HEK293 (cell line): ENCODE data around the gene UTP11.

Experiments used
- ZBTB17 ChIP-seq: fragments of 450-650 bp; formaldehyde crosslinking; IDR thresholded peaks from 2 replicates; pipeline ENCODE4 v1.5.1; 2016; ENCODE audit warnings: missing biosample characterization, missing genetic modification characterization
- ZNF140 ChIP-seq: fragments of 450-650 bp; formaldehyde crosslinking; IDR thresholded peaks from 2 replicates; pipeline ENCODE4 v1.5.1; 2016; ENCODE audit warnings: missing biosample characterization, missing genetic modification characterization
- ZNF274 ChIP-seq, 2 experiments: fragments of 200-500 bp in 1 of 2; fragments of 450-650 bp in 1 of 2; sonication (Bioruptor generic) in 1 of 2; formaldehyde crosslinking in 1 of 2; IDR thresholded peaks; 2 replicates each; pipeline versions ENCODE4 v1.5.1 to v1.6.1; 2014 to 2016; ENCODE audit warnings: borderline replicate concordance in 1 of 2, inconsistent platforms in 1 of 2, low read length in 1 of 2, missing biosample characterization in 1 of 2, missing genetic modification characterization in 1 of 2
- ZNF654 ChIP-seq: fragments of 450-650 bp; formaldehyde crosslinking; IDR thresholded peaks from 2 replicates; pipeline ENCODE4 v1.5.1; 2016; ENCODE audit warnings: low read depth, missing biosample characterization, missing genetic modification characterization
- TF ChIP-seq, protein P1 (sequence below): fragments of 450-650 bp; formaldehyde crosslinking; IDR thresholded peaks from 2 replicates; pipeline ENCODE4 v1.5.1; 2016; ENCODE audit warnings: missing biosample characterization, missing genetic modification characterization
- TF ChIP-seq, protein P2 (sequence below): fragments of 450-650 bp; formaldehyde crosslinking; IDR thresholded peaks from 2 replicates; pipeline ENCODE4 v1.5.1; 2016; ENCODE audit warnings: missing biosample characterization, missing genetic modification characterization
- TF ChIP-seq, protein P3 (sequence below): fragments of 450-650 bp; formaldehyde crosslinking; IDR thresholded peaks from 2 replicates; pipeline ENCODE4 v1.5.1; 2016; ENCODE audit warnings: missing biosample characterization, missing genetic modification characterization, low read depth
- TF ChIP-seq, protein P4 (sequence below): fragments of 450-650 bp; formaldehyde crosslinking; IDR thresholded peaks from 2 replicates; pipeline ENCODE4 v1.5.1; 2017; ENCODE audit warnings: missing biosample characterization, missing genetic modification characterization

DNA sequence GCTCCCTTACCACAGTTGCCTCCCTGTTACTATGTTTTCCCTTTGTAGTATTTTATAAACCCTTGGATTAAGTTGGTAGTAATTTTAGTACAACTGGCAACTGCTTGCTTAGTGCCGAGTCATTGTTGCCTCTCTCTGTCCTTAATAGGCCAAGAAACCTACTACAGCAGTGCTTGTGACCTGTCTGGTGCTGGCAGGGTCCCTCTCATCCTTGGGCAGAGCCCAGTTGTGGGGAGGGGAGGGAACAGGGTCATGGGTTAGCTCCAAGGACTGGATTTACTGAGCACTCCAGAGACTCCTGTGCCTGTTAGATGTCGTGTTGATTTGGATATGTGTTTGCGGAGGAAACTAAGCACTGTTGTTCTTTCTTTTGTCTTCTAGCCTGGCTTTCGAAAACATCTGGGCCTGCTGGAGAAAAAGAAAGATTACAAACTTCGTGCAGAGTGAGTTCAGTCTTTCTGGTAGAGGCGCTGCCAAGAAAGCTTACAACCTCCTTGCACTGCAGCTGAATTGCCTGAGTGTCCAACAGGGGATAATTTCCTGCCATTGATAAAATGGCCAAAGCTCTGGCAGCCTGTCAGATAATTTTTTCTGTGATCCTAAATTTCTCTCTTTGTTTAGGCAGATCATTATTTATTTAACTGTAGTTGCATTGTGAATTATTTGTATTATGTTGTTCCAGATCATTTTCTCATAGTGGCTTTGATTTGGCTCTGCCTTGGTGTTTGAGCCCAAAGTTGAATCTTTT, 3.6 kb downstream of the UTP11 start:
- TF ChIP-seq ZNF140 (tag by site-specific recombination) (no peak), ZNF654 (tag by site-specific recombination) (no peak), ZNF274 (IDR thresholded peaks at IDR 0.05; ENCODE audit: low read length) (no peak), ZNF274 (tag by site-specific recombination; IDR thresholded peaks at IDR 0.05; ENCODE audit: borderline replicate concordance) (no peak), ZBTB17 (no peak)
- TF ChIP-seq, protein P1, sequence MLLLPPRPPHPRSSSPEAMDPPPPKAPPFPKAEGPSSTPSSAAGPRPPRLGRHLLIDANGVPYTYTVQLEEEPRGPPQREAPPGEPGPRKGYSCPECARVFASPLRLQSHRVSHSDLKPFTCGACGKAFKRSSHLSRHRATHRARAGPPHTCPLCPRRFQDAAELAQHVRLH (tag by site-specific recombination) = no peak
- TF ChIP-seq, protein P2, sequence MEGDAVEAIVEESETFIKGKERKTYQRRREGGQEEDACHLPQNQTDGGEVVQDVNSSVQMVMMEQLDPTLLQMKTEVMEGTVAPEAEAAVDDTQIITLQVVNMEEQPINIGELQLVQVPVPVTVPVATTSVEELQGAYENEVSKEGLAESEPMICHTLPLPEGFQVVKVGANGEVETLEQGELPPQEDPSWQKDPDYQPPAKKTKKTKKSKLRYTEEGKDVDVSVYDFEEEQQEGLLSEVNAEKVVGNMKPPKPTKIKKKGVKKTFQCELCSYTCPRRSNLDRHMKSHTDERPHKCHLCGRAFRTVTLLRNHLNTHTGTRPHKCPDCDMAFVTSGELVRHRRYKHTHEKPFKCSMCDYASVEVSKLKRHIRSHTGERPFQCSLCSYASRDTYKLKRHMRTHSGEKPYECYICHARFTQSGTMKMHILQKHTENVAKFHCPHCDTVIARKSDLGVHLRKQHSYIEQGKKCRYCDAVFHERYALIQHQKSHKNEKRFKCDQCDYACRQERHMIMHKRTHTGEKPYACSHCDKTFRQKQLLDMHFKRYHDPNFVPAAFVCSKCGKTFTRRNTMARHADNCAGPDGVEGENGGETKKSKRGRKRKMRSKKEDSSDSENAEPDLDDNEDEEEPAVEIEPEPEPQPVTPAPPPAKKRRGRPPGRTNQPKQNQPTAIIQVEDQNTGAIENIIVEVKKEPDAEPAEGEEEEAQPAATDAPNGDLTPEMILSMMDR (tag by site-specific recombination) = no peak
- TF ChIP-seq, protein P3, sequence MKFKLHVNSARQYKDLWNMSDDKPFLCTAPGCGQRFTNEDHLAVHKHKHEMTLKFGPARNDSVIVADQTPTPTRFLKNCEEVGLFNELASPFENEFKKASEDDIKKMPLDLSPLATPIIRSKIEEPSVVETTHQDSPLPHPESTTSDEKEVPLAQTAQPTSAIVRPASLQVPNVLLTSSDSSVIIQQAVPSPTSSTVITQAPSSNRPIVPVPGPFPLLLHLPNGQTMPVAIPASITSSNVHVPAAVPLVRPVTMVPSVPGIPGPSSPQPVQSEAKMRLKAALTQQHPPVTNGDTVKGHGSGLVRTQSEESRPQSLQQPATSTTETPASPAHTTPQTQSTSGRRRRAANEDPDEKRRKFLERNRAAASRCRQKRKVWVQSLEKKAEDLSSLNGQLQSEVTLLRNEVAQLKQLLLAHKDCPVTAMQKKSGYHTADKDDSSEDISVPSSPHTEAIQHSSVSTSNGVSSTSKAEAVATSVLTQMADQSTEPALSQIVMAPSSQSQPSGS (tag by site-specific recombination) = no peak
- TF ChIP-seq, protein P4, sequence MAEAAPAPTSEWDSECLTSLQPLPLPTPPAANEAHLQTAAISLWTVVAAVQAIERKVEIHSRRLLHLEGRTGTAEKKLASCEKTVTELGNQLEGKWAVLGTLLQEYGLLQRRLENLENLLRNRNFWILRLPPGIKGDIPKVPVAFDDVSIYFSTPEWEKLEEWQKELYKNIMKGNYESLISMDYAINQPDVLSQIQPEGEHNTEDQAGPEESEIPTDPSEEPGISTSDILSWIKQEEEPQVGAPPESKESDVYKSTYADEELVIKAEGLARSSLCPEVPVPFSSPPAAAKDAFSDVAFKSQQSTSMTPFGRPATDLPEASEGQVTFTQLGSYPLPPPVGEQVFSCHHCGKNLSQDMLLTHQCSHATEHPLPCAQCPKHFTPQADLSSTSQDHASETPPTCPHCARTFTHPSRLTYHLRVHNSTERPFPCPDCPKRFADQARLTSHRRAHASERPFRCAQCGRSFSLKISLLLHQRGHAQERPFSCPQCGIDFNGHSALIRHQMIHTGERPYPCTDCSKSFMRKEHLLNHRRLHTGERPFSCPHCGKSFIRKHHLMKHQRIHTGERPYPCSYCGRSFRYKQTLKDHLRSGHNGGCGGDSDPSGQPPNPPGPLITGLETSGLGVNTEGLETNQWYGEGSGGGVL (tag by site-specific recombination) = no peak
